Neutrophil (primary cell): ENCODE results near the gene SP140.
"Not testable (repeated sequence)": the region's sequence is repeated elsewhere in the genome, so short reads cannot be mapped to it uniquely, and the experiment has no call there.

Source experiments
- H3K27ac ChIP-seq: fragments of 200-600 bp; sonication (generic); 2 replicates; pipeline ENCODE4 v1.5.1; 2016; ENCODE audit warnings: mild to moderate bottlenecking, moderate library complexity
- H3K27me3 ChIP-seq: fragments of 200-600 bp; sonication (generic); 2 replicates; pipeline ENCODE4 v1.6.0; 2016; ENCODE audit warnings: mild to moderate bottlenecking
- H3K36me3 ChIP-seq: fragments of 200-600 bp; sonication (generic); 2 replicates; pipeline ENCODE4 v1.5.1; 2017
- H3K4me1 ChIP-seq, 2 experiments: fragments of 200-600 bp in 1 of 2; sonication (generic) in 1 of 2; 1 replicate in 1 of 2; 2 replicates in 1 of 2; pipeline versions ENCODE4 v1.5.1 to v1.6.1; 2013 to 2016; ENCODE audit warnings: low read depth in 1 of 2, low read length in 1 of 2, mild to moderate bottlenecking in 1 of 2, moderate library complexity in 1 of 2; ENCODE audit not compliant: control insufficient read depth in 1 of 2, insufficient read depth in 1 of 2
- H3K4me3 ChIP-seq, 2 experiments: fragments of 200-600 bp in 1 of 2; sonication (generic) in 1 of 2; 1 replicate in 1 of 2; 2 replicates in 1 of 2; pipeline ENCODE4 v1.5.1; 2013 to 2016; ENCODE audit warnings: low read depth in 1 of 2, low read length in 1 of 2, mild to moderate bottlenecking in 1 of 2, moderate library complexity in 1 of 2
- H3K9me3 ChIP-seq: fragments of 200-600 bp; sonication (generic); 2 replicates; pipeline ENCODE4 v1.5.1; 2016
- TF ChIP-seq, protein P1 (sequence below): fragments of 200-600 bp; sonication (generic); IDR thresholded peaks from 2 replicates; pipeline ENCODE4 v1.5.1; 2016; ENCODE audit warnings: antibody characterized with exemption

Gene SP140

DNA sequence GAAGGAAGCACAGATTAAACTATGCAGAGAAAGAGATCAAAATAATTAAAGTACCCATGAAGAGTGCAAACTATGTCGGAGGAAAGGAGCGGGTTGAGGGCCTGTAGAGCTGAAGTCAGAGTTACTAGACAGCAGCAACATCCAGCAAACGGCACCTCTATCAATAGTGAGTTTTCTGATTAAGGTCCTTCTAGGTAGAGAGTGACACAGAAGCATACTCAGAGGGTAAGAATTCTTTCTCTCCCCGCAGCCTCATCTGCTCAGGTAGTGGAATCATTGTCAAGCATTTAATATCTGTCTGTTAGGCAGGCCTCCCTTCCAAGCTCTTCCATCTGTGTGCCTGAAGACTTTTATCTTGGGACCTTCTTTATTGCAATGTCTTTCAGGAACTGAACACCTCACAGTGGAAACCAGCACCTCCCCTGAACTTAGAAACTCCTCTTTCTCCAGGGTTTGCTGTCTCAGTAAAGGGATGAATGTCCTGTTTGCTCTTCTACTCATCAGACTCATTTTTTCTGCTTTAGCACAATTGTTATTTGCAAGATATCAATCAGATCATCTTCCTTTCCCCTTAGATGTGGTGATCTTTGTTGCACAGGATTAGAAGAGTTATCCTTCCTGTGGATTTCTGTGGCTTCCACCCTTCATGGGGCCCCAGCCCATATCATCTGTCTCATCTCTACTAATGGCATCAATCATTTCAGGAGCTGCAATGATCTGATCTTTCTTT, 28.8 kb downstream of the SP140 start:
- Histone ChIP-seq H3K27ac (no peak overlapping the region), H3K4me1 (no peaks in the 10 kb centered on the region), H3K27me3 (no peaks in the 10 kb centered on the region), H3K36me3 (peaks cover 4% of the 10 kb centered on the region), H3K9me3 (no peaks in the 10 kb centered on the region), H3K4me3 (no peak overlapping the region)
- TF ChIP-seq, protein P1, sequence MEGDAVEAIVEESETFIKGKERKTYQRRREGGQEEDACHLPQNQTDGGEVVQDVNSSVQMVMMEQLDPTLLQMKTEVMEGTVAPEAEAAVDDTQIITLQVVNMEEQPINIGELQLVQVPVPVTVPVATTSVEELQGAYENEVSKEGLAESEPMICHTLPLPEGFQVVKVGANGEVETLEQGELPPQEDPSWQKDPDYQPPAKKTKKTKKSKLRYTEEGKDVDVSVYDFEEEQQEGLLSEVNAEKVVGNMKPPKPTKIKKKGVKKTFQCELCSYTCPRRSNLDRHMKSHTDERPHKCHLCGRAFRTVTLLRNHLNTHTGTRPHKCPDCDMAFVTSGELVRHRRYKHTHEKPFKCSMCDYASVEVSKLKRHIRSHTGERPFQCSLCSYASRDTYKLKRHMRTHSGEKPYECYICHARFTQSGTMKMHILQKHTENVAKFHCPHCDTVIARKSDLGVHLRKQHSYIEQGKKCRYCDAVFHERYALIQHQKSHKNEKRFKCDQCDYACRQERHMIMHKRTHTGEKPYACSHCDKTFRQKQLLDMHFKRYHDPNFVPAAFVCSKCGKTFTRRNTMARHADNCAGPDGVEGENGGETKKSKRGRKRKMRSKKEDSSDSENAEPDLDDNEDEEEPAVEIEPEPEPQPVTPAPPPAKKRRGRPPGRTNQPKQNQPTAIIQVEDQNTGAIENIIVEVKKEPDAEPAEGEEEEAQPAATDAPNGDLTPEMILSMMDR, result no peak

DNA sequence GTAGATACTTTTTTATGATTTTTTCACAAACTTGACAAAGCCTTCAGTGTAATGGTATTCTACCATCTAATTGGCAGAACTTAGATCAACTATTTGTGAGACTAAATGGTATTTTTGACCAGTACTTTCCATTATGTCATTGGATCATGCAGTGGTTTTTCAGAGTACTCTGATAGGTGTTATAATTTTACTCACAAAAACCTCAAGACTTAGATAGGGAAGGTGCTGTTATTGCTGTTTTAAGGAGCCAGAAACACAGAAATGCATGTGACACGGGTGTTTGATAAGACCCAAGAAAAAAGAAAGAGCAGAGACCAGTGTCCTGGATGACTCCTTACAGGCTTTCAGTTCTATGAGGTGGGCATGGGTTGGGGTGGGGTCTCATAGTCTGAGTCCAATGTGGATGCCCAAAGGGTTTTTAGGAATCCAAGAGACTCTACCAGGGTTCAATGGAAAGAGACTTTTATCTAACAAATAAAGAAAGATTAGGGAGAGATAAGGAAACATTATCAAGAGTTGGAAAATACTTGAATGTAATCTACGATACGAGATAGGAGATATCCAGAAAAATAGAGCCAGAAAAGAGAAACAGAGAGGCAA, 31.3 kb downstream of the SP140 start:
- H3K27ac ChIP-seq, result no peak overlapping the region
- no peak overlapping the region for H3K4me3 ChIP-seq
- H3K36me3 ChIP-seq, result peaks cover 4% of the 10 kb centered on the region

DNA sequence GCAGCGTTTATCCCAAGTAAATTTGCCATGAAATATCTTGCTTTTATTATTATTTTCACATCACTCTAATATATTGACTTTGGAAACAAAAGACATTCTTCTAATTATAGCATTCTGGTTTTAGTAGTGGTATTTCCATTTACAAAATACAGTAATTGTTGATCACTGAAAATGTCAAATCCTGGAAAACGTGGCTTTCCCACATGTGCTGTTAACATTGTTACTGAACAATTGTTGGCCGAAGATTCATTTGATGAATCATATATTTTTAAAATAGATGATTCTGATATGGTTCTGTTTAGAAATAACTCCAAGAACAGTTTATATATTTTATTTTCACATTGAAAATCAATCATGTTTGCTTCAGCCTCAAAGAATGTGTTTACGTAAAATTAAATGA, 32.9 kb downstream of the SP140 start:
- no peak overlapping the region for H3K27ac ChIP-seq
- TF ChIP-seq, protein P1, result no peak
- H3K4me3 ChIP-seq, result no peak overlapping the region
- no peaks in the 10 kb centered on the region for H3K4me1 ChIP-seq
- peaks cover 2% of the 10 kb centered on the region for H3K36me3 ChIP-seq
- no peaks in the 10 kb centered on the region for H3K9me3 ChIP-seq
- H3K27me3 ChIP-seq, result no peaks in the 10 kb centered on the region

More for the DNA sequence above, 31.3 kb downstream of the SP140 start:
- H3K27me3 ChIP-seq, result no peaks in the 10 kb centered on the region
- no peaks in the 10 kb centered on the region for H3K4me1 ChIP-seq
- TF ChIP-seq, protein P1, result no peak
- H3K9me3 ChIP-seq, result no peaks in the 10 kb centered on the region

DNA sequence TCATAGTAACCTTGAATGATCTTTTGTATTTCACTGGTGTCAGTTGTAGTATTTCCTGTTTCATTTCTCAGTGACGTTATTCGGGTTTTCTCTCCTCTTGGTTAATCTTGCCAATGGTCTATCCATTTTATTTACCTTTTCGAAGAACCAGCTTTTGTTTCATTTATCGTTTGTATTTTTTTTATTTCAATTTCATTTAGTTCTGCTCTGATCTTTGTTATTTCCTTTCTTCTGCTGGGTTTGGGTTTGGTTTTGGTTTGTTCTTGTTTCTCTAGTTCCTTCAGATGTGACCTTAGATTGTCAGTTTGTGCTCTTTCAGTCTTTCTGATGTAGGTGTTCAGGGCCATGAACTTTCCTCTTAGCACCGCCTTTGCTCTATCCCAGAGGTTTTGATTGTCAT, 36.7 kb downstream of the SP140 start:
- TF ChIP-seq, protein P1, result no peak
- no peak overlapping the region for H3K4me3 ChIP-seq

DNA sequence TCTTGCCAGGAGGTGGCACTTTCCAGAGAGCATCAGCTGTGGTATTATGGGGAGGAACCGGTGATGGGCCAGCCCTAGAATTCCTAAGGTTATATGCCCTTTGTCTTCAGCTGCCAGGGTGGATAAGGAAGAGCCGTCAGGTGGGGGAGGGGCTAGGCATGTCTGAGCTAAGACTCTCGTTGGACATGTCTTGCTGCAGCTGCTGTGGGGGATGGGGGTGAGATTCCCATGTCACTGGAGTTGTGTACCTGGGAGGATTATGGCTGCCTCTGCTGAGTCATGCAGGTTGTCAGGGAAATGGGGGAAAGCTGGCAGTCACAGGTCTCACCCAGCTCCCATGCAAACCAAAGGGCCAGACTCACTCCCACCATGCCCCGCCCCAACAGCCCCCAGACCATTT, 39.4 kb downstream of the SP140 start:
- not testable (repeated sequence) for H3K9me3 ChIP-seq, H3K4me3 ChIP-seq, H3K27ac ChIP-seq, H3K27me3 ChIP-seq, H3K4me1 ChIP-seq
- H3K36me3 ChIP-seq, result peaks cover 13% of the 10 kb centered on the region

More for the DNA sequence above, 36.7 kb downstream of the SP140 start:
- Histone ChIP-seq H3K27ac (no peak overlapping the region), H3K9me3 (no peaks in the 10 kb centered on the region), H3K27me3 (no peaks in the 10 kb centered on the region), H3K36me3 (peaks cover 10% of the 10 kb centered on the region), H3K4me1 (no peaks in the 10 kb centered on the region)

DNA sequence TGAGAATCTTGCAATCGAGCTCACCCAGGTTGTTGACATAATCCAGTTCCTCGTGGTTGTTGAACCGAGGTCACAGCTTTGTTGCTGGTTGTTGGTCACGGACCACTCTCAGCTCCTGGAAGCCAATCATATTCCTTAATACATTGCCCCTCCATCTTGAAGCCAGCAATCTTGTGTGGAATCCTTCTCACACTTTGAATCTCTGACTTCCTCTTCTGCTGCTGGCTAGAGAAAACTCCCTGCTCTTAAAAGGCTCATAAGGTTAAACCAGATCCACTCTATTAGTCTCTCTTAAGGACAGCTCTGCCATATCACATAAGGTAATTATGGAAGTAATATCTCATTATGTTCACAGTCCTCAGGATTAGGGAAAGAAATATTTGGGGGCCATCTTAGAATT, 41.1 kb downstream of the SP140 start:
- Histone ChIP-seq H3K36me3 (peaks cover 25% of the 10 kb centered on the region), H3K4me3 (no peak overlapping the region), H3K27me3 (no peaks in the 10 kb centered on the region), H3K9me3 (no peaks in the 10 kb centered on the region), H3K4me1 (no peaks in the 10 kb centered on the region), H3K27ac (no peak overlapping the region)
- TF ChIP-seq, protein P1, result no peak
